Choroid plexus epithelial cell (primary cell): Measurements from ENCODE around the gene PTGES2.

Experiments
- DNase-seq: peaks from one replicate; pipeline ENCODE4 v3.0.0-alpha.2; 2010; ENCODE audit warnings: low read depth
- H3K4me3 ChIP-seq: 2 replicates; pipeline ENCODE4 v1.5.1; 2011; ENCODE audit warnings: low read depth, mild to moderate bottlenecking, control low read depth, low read length, moderate library complexity
- CTCF ChIP-seq: conservative IDR thresholded peaks from 2 replicates; pipeline ENCODE4 v1.5.1; 2011; ENCODE audit warnings: low read depth, mild to moderate bottlenecking, control low read depth, inconsistent platforms, low read length, moderate library complexity

PTGES2 gene

GRCh38 chr9:128103589-128103962 lies 24.0 kb downstream of the PTGES2 start:
- no peak for DNase-seq
- H3K4me3 ChIP-seq = no peak overlapping the region
- peak; percentile 43 for TF ChIP-seq CTCF

GRCh38 chr9:128102861-128103588 lies 24.5 kb downstream of the PTGES2 start:
- H3K4me3 ChIP-seq = no peak overlapping the region
- no peak for TF ChIP-seq CTCF
- no peak for DNase-seq

- no peak for DNase-seq
- no peak overlapping the region for H3K4me3 ChIP-seq
- TF ChIP-seq CTCF = no peak
Measured at GRCh38 chr9:128102196-128102595, 25.3 kb downstream of the PTGES2 start.

- no peak for TF ChIP-seq CTCF
- no peak overlapping the region for H3K4me3 ChIP-seq
- DNase-seq = no peak
Measured at GRCh38 chr9:128101690-128102089, 25.8 kb downstream of the PTGES2 start.

- TF ChIP-seq CTCF = no peak
- DNase-seq = no peak
Measured at GRCh38 chr9:128101231-128101661, 26.3 kb downstream of the PTGES2 start.

GRCh38 chr9:128100581-128100980 lies 26.9 kb downstream of the PTGES2 start:
- peak overlapping the region; percentile 17 for H3K4me3 ChIP-seq
- DNase-seq = no peak
- TF ChIP-seq CTCF = no peak

More at GRCh38 chr9:128101231-128101661, 26.3 kb downstream of the PTGES2 start:
- H3K4me3 ChIP-seq = no peak overlapping the region

- DNase-seq = peak; percentile 25
- no peak for TF ChIP-seq CTCF
- peak overlapping the region; percentile 60 for H3K4me3 ChIP-seq
Measured at GRCh38 chr9:128099932-128100491, 27.5 kb downstream of the PTGES2 start.
